NCI-H748 treated with DMSO at 0.1 percent for 48 hours (cell line): ENCODE measurements around the gene PUS7.
A peak's percentile ranks its signal among the peaks of the same experiment; 100 is the strongest.
"Not testable (repeated sequence)": the region's sequence is repeated elsewhere in the genome, so short reads cannot be mapped to it uniquely, and the experiment has no call there.

Experiments
- DNase-seq: peaks from one replicate; lab custom pipeline; 2025; lab: John Stamatoyannopoulos, UW

PUS7 gene, protein sequence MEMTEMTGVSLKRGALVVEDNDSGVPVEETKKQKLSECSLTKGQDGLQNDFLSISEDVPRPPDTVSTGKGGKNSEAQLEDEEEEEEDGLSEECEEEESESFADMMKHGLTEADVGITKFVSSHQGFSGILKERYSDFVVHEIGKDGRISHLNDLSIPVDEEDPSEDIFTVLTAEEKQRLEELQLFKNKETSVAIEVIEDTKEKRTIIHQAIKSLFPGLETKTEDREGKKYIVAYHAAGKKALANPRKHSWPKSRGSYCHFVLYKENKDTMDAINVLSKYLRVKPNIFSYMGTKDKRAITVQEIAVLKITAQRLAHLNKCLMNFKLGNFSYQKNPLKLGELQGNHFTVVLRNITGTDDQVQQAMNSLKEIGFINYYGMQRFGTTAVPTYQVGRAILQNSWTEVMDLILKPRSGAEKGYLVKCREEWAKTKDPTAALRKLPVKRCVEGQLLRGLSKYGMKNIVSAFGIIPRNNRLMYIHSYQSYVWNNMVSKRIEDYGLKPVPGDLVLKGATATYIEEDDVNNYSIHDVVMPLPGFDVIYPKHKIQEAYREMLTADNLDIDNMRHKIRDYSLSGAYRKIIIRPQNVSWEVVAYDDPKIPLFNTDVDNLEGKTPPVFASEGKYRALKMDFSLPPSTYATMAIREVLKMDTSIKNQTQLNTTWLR

DNA sequence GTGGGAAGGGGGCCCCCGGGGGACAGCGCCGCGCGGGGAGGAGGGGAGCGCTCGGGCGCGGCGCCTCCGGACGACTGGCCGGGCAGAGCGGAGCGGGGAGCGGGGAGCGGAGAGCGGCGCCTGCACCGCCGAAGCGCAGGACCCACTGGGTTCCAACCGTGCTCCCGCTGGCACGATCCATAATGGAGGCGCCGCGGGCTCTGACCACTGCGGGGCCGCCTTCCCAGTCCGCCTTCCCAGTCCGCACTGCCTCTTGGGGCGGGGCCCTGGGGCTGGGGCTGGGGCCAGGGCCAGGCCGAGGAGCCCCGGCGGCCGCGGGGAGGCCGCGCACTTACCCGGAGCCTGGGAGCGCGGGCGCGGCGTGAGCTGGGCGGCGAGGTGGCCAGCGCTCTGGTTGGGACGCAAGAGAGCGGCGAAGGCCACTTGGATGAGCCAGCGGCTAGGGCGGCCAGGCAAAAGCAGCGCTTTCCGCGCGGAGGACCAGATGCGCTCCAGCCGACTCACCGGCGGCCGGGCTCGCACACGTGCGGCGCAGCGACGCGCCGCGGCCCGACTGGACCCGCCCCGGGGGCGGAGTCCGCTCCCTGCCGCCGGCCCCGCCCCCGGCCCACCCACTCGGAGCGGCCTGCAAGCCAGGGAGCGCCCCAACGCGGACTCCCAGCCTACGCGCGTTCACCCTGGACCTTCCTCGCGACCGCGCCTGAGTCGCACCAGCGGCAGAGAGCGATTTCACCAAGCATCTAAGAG, at the start of gene PUS7:
Gene PUS7 (minus strand): TSS at position 555 of the 747 bp plus-strand sequence. CDS start 13,759 bp downstream, outside the sequence.
- DNase-seq: peak; percentile 75

DNA sequence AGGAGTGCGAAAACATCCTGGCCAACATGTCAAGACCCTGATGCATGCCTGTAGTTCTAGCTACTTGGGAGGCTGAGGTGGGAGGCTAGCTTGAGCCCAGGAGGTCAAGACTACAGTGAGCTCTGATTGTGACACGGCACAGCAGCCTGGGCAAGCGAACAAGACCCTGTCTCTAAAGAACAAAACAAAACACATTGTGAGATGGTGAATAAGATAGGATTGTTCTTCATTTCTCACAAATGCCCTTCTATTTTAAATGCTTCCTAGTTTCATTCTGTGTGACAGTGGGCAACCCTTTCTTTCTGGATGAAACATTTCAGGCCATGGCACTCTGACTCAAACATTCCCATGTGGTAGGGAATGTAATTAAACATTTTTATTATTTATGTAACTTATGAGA, 45.8 kb upstream of the PUS7 start:
- no peak for DNase-seq

DNA sequence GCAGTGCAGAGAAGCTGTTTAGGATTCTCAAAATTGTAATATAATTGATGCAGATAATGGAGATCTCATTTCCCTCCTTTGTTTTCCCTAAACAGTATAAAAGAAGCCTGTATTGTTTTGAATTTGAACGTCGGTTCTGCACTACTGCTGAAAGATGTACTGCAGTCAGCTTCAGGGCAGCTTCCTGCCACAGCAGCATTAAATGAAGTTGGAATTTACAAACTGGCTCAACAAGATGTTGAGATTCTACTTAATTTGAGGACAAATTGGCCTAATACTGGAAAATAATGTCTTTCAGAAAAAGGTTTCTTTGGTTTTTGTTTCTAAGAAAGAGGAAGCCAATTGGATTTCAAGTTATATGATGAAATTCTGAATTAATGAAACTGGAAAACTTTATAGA, 45.0 kb upstream of the PUS7 start:
- DNase-seq: no peak

DNA sequence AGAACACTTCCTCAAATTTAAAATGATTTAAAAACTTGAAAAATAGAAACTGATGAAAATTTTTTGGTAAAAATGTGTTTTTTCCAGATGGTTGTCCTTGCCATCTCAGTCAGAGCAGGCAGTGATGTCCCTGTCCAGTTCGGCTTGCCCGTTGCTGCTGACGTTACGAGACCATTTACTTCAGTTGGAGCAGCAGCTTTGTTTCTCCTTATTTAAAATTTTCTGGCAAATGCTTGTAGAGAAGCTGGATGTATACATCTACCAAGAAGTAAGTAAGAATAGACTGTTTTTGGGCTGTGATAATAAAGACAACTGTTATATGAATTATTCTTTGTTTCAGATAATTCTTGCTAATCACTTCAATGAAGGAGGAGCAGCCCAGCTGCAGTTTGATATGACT, 43.1 kb upstream of the PUS7 start:
- DNase-seq: no peak

DNA sequence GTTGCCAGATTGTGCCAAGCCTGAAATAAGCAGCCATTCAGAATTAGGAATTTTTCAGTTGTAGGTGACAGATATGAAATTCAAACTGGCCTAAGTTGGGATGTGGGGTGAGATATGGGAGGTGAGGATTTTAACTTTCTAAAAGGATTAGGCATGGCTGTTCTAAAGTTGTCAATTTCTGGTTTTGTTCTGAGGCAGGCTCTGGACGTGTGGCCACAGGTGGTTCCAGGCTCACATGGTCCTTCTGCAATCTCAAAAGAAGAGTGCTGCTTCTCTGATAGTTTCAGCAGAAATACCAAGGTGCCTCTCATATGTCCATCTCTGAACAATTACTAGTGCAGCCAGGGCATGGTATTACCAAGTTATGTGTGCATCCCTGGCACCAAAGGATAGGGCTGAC, 37.9 kb upstream of the PUS7 start:
- no peak for DNase-seq

DNA sequence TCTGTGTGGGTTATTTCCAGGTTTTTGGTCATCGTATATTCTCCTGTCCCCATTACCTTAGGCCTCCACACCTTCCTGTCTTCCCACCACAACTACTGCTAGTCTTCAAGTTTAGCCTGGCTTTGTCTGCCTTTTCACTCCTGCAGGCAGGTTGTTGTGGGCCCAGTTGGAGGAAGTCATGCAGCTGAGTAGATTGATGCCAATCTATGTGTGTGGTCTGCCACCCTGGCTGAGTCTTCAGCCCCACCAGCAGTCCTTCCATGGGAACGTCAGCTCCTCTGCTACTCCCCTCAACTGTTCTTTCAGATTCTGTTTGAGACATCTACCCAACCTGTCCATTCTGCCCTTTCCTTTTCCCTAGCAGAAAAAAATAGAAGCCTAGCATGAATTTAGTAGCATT, 16.3 kb upstream of the PUS7 start:
- no peak for DNase-seq

DNA sequence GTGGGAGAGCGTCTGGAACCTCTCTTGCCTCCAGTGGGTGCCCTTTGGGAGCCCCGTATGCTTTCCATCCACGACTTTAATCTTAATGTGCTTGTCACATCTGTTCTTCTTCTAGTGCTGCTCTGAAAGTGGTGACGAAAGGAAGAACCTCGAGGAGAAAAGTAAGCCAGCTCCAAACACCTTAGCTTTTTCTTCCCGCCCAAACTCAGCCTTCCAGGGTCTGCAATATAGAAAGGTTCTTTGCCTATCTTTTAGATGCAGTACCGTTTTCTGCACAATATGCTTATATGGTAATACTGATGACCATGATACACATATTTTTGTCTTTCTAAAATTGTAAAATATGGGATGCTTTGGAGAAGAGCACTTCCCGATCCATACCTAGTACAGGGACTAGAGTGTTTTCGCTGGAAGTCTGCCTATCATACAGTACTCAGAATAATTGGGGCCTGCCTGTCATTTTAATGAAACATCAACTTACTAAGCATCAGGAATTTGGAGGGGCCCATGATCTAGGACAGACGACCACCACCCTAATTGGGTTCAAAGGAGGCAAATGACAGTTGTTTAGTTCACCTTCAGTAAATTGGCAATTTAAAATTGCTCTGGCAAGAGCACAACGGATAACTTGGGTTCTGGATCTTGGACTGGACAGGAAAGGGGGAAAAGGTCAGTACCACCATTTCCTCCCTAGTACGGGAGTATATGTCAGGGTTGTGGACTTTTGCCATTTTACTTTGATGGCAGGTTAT, 10.8 kb upstream of the PUS7 start:
- DNase-seq: no peak

DNA sequence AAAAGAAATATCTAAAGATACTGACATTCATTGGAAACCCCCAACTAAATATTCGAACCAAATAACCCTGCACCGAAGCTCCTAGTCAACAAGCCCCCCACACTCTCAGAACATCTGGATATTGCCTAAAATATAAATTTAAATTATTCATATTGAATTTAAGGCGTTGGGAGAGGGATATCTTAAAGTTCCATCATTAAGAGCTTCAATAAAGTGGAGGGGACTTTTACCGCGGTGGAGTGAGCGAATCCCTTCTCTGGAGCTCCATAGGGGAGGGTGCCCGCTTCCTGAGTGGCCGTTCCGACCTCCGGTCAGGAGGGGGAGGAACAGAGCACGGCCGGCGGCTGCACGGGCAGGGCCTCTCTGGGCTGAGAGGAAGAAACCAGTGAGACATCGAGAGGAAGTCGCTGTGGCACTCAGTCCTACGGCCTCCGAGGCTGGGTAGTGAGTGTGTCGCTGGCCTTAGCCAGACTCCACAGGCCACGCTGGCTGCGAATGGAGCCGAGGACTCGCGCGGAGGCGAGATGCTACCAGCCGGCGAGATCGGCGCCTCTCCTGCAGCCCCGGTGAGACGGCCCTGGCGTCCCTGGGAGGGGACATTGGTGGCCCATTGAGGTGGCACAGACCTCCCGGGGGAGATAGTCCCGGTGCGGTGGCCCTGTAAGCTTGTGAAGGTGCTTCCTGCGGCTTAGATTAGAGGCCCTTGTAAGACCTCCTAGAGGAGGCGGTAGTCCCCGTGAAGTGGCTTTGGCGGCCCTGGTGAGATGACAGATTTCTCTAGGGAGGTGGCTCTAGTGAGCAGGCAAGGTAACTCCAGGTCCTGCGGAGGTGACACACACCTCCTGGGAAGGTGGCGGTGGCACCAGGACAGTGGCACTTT, 10.0 kb upstream of the PUS7 start, which contains the start of gene RINT1:
Gene RINT1 (plus strand): TSS at position 410 of the 880 bp plus-strand sequence. CDS start 115 bp downstream, at position 525.
- peak; percentile 81 for DNase-seq

DNA sequence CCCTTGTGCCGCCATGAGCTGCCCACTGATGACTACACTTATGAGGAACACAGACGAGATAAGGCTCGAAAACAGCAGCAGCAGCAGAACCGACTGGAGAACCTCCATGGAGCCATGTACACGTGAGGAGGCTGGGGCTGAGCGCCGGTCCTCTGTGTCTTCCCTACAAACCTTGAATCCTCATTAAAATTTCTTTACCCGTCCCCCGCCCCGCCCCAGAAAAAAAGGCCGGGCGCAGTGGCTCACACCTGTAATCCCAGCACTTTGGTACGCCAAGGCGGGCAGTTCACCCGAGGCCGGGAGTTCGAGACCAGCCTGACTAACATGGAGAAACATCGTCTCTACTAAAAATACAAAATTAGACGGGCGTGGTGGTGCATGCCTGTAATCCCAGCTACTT, 8.5 kb upstream of the PUS7 start:
- no peak for DNase-seq

DNA sequence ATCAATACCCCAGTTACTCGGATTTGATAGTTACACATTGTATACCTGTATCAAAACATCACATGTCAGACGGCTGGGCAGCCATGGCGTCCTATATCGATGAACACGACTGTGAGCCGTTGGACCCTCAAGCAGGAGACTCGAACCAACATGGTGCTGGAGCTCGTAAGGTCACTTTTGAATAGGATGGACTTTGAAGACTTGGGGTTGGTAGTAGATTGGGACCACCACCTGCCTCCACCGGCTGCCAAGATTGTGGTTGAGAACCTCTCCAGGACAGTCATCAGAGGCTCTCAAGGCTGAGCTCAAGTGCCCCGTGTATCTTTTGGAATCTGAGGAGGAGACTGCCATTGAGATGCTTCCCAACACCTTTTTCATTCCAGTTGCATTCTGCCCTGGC, 8.1 kb upstream of the PUS7 start:
- DNase-seq: no peak

DNA sequence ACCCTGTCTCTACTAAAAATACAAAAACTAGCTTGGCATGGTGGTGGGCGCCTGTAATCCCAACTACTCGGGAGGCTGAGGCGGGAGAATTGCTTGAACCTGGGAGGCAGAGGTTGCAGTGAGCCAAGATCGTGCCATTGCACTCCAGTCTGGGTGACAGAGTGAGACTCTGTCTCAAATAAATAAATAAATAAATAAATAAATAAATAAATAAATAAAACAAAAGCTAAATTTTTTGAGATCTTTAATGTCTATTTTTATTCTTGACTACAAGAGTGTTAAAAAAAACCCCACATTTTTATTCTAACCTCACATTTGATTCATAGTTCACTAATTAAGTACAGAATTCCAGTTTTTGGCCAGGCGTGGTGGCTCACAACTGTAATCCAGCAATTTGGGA, 5.7 kb upstream of the PUS7 start:
- DNase-seq: not testable (repeated sequence)

DNA sequence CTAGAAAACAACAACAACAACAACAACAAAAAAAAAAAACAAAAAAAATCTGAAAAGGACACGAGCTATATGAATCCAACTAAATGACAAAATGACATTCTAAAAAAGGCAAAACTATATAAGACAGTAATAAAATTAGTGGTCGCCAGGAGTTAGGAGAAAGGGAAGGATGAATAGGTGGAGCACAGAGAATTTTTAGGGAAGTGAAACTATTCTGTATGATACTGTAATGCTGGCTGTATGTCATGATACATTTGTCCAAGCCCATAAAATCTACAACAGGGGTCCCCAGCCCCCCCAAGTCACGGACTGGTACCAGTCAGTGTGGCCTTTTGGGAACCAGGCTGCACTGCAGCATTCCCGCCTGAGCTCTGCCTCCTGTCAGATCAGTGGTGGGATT, 2.8 kb upstream of the PUS7 start:
- no peak for DNase-seq

DNA sequence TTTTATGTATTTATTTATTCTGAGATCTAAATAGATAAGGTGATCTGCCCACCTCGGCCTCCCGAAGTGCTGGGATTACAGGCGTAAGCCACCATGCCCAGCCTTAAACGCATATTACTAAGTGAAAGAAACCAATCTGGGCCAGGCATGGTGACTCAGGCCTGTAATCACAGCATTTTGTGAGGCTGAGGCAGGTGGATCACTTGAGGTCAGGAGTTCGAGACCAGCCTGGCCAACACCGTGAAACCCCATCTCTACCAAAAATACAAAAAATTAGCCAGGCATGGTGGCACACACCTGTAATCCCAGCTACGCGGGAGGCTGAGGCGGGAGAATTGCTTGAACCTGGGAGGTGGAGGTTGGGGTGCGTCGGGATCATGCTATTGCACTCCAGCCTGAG, 2.4 kb upstream of the PUS7 start:
- not testable (repeated sequence) for DNase-seq

DNA sequence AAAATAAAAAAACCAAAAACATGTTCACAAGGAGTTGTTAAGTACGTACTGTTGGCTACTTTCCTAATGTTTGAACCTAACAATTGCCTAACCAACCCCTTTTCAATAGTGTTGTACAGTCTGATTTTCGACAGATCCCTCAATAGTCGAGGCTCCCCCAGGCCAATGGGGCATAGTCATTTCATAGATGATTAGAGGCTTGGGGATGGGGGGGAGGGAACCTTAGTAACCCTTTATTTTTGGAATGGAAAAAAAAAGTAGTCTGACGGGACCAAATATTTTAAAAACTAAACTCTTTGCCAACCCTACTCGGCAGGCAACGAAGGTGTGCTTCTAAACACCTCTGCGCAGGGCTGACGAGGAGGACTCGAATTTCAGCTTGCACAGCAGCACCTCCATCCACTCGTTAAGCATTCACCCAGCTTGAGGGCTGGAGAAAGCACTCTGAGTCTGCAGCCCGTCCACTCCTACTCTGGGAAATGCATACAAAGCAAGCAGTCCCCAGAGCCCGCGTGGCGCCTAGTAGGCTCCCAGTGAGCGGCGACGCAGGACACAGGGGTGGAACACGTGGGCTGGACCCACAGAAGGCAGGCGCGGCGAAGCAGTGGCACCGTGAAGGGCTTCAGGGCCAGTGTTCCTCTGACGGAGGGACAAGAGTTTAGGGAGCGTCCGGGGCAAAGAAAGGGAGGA, 899 bp downstream of the PUS7 start:
- DNase-seq: peak; percentile 28

DNA sequence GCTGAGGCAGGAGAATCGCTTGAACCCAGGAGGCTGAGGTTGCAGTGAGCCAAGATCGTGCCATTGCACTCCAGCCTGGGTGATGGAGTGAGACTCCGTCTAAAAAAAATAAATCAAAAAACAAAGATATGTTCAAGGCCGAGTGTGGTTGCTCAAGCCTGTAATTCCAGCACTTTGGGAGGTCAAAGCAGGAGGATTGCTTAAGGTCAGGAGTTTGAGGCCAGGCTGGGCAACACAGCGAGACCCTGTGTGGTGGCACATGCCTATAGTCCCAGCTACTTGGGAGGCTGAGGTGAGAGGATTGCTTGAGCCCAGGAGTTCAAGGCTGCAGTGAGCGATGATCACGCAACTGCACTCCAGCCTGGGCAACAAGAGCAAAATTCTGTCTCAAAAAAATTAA, 1.5 kb downstream of the PUS7 start:
- not testable (repeated sequence) for DNase-seq

DNA sequence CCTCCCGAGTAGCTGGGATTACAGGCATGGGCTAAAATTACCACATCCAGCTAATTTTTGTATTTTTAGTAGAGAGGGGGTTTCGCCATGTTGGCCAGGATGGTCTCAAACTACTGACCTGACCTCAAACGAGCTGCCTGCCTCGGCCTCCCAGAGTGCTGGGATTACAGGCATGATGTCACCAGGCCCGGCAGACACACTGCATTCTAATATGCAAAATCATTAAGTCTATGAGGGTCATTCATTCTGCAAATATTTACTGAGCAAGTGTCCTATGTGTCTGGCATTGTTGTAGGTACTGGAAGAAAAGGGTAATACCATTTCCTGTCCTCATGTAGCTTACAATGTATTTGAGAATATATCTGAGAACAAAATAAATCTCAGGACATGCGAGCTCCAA, 2.7 kb downstream of the PUS7 start:
- DNase-seq: no peak

DNA sequence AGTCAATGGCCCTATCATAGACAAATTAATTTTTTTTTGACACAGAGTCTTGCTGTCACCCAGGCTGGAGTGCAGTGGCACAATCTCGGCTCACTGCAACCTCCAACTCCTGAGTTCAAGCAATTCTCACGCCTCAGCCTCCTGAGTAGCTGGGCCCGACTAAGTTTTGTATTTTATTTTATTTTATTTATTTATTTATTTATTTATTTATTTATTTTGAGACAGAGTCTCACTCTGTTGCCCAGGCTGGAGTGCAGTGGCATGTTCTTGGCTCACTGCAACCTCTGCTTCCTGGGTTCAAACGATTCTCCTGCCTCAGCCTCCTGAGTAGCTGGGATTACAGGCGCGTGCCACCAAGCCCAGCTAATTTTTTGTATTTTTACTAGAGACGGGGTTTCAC, 6.5 kb downstream of the PUS7 start:
- DNase-seq: not testable (repeated sequence)

DNA sequence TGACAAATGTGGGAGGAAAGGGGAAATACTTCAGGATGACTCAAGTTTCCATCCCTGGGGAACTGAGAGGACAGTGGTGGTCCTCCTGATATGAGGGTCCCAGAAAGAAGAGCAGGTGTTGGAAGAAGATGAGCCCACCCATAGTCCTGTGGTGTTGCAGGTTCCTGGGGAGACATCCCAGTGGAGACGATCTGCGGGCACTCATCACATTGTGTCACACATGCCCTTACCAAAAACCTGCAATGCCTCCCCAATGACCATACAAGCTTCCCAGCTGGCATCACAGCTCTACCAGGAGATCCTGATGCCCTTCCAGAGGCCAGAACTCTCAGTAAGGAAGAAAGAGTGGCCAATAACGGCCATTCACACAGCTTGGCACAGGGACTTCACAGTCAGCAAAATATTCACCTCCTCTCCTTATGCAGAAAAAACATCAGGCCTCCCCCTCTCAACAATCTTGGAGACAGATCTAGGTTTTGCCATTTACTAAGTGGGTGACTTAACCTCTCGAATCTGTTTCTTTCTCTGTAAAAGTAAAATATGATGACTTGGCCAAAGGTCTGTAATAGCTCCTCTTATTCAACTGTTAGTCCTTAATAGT, 9.0 kb downstream of the PUS7 start:
- DNase-seq: no peak

DNA sequence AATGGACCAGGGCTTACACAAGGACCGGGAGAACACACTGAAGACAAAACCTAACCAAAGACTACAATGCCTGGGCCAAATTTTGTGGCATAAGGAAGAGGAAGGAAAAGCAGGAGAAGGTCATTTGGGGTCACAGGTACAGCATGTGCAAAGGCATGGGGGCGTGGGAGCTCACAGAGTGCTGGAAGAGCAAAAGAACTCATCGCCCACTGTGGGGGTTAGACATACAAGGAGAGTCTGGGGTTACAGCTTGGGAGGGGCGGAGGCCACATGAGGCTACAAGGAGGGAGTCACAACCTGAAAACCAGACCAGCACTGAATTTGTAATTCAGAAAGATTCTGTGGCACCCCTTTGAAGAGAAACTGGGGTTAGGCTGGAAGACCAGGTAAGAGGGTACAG, 9.7 kb downstream of the PUS7 start:
- DNase-seq: no peak

DNA sequence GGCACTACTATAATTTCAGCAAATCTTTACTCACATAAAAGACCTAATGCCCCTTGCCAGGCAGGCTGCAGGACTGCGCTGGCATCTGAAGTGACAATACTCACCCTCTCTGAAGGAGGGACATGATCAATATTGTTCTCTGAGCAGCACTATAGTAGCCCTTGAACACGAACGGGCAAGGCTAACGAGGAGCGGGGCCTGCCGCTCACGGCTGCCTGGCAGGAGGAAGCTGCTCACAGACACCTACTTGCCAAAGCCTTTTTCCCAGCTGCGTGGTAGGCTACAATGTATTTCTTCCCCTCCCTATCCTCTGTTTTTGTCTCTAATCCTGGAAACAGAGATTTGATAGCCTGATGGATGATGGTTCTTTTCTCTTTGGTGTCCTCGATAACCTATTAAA, 19.9 kb downstream of the PUS7 start:
- DNase-seq: no peak
